Mesendoderm (in vitro differentiated cells): Measurements from ENCODE around the gene C1GALT1.
"Not testable (repeated sequence)": the region's sequence is repeated elsewhere in the genome, so short reads cannot be mapped to it uniquely, and the experiment has no call there.

Source experiments
- DNase-seq: peaks from one replicate; pipeline ENCODE4 v3.0.0; 2013
- H2AK5ac ChIP-seq: 2 replicates; pipeline ENCODE4 v1.6.1; 2013; ENCODE audit warnings: low read length, inconsistent platforms
- H2BK120ac ChIP-seq: 2 replicates; pipeline ENCODE4 v1.6.1; 2013; ENCODE audit warnings: low read depth, mild to moderate bottlenecking, low read length, moderate library complexity, mixed read lengths
- H2BK15ac ChIP-seq: replicated peaks from 2 replicates; pipeline ENCODE4 v1.6.1; 2013; ENCODE audit warnings: low read depth, mild to moderate bottlenecking, moderate library complexity
- H2BK5ac ChIP-seq: 2 replicates; pipeline ENCODE4 v1.6.1; 2013; ENCODE audit warnings: low read length, inconsistent platforms
- H3K18ac ChIP-seq: 2 replicates; pipeline ENCODE4 v1.6.1; 2013; ENCODE audit warnings: mild to moderate bottlenecking, low read length, mixed read lengths
- H3K23ac ChIP-seq: one replicate; pipeline ENCODE4 v1.6.1; 2013; ENCODE audit warnings: low read length
- H3K27ac ChIP-seq: 2 replicates; pipeline ENCODE4 v1.5.1; 2013; ENCODE audit warnings: low read depth, mild to moderate bottlenecking, inconsistent platforms, low read length, moderate library complexity
- H3K27me3 ChIP-seq: 2 replicates; pipeline ENCODE4 v1.6.1; 2013; ENCODE audit warnings: low read length, control low read depth, mild to moderate bottlenecking, inconsistent platforms; ENCODE audit not compliant: insufficient read depth, poor library complexity
- H3K36me3 ChIP-seq: 2 replicates; pipeline ENCODE4 v1.6.1; 2013; ENCODE audit warnings: low read length, inconsistent platforms; ENCODE audit not compliant: control insufficient read depth, insufficient read depth
- H3K4ac ChIP-seq: one replicate; pipeline ENCODE4 v1.6.1; 2013; ENCODE audit warnings: low read depth, mild to moderate bottlenecking, low read length, moderate library complexity
- H3K4me1 ChIP-seq: 2 replicates; pipeline ENCODE4 v1.6.1; 2013; ENCODE audit warnings: low read depth, low read length, inconsistent platforms; ENCODE audit not compliant: control insufficient read depth
- H3K4me2 ChIP-seq: 2 replicates; pipeline ENCODE4 v1.6.1; 2013; ENCODE audit warnings: low read length
- H3K4me3 ChIP-seq: 2 replicates; pipeline ENCODE4 v1.5.1; 2013; ENCODE audit warnings: mild to moderate bottlenecking, low read length
- H3K56ac ChIP-seq: one replicate; pipeline ENCODE4 v1.6.1; 2013; ENCODE audit warnings: low read length
- H3K79me1 ChIP-seq: 2 replicates; pipeline ENCODE4 v1.6.1; 2013; ENCODE audit warnings: low read length, inconsistent platforms
- H3K79me2 ChIP-seq: 2 replicates; pipeline ENCODE4 v1.6.1; 2013; ENCODE audit warnings: mild to moderate bottlenecking, low read length; ENCODE audit not compliant: control insufficient read depth, insufficient read depth
- H3K9ac ChIP-seq: 2 replicates; pipeline ENCODE4 v1.6.1; 2013; ENCODE audit warnings: low read length, inconsistent platforms
- H4K5ac ChIP-seq: one replicate; pipeline ENCODE4 v1.6.1; 2013; ENCODE audit warnings: low read length
- H4K8ac ChIP-seq: one replicate; pipeline ENCODE4 v1.6.1; 2013; ENCODE audit warnings: low read depth, mild to moderate bottlenecking, control low read depth, low read length, moderate library complexity
- WGBS: extraction: QIAGEN DNeasy Blood & Tissue Kit; methylation state at CpG from one replicate; pipeline ENCODE4 v1.1.7; 2013; ENCODE audit warnings: low lambda C conversion rate, missing lambda C conversion rate; ENCODE audit not compliant: insufficient coverage; ENCODE audit errors: extremely low coverage; 5-methylcytosine and 5-hydroxymethylcytosine counted together

The C1GALT1 gene

GRCh38 chr7:7199592-7199991 is 17.2 kb downstream of the C1GALT1 start:
- H3K27me3 ChIP-seq, H3K4me1 ChIP-seq, DNase-seq, H2BK5ac ChIP-seq, H4K5ac ChIP-seq, H2BK15ac ChIP-seq, H3K79me1 ChIP-seq, H3K4me3 ChIP-seq, H3K4me2 ChIP-seq, H2BK120ac ChIP-seq, H3K36me3 ChIP-seq, H3K56ac ChIP-seq, H4K8ac ChIP-seq, H2AK5ac ChIP-seq, H3K23ac ChIP-seq, H3K4ac ChIP-seq, H3K9ac ChIP-seq, H3K18ac ChIP-seq, H3K27ac ChIP-seq: not testable (repeated sequence)
- H3K79me2 ChIP-seq, result peaks cover 56% of the 10 kb centered on the region
- WGBS, result no CpG with 5 or more reads among the region's 3 CpGs

GRCh38 chr7:7200255-7200654 is 17.9 kb downstream of the C1GALT1 start:
- H3K4me1 ChIP-seq, H2BK5ac ChIP-seq, H3K4me2 ChIP-seq, H3K4ac ChIP-seq, H3K4me3 ChIP-seq, H3K18ac ChIP-seq, H2BK120ac ChIP-seq, H3K27me3 ChIP-seq, H2AK5ac ChIP-seq, DNase-seq, H3K27ac ChIP-seq, H3K23ac ChIP-seq, H3K79me1 ChIP-seq, H3K56ac ChIP-seq, H4K5ac ChIP-seq, H3K9ac ChIP-seq, H3K36me3 ChIP-seq, H2BK15ac ChIP-seq, H4K8ac ChIP-seq: not testable (repeated sequence)
- WGBS, result no CpG with 5 or more reads among the region's 3 CpGs
- H3K79me2 ChIP-seq, result peaks cover 56% of the 10 kb centered on the region

- Histone ChIP-seq H3K79me1 (no peaks in the 10 kb centered on the region), H3K27ac (peak overlapping the region; percentile 69), H2AK5ac (no peak overlapping the region), H4K8ac (peak overlapping the region; percentile 82), H3K4me2 (no peak overlapping the region), H3K9ac (peak overlapping the region; percentile 22), H3K18ac (peak overlapping the region; percentile 85), H3K56ac (peak overlapping the region; percentile 59), H3K36me3 (no peaks in the 10 kb centered on the region), H3K79me2 (peaks cover 53% of the 10 kb centered on the region), H4K5ac (no peak overlapping the region), H3K4ac (peak overlapping the region; percentile 88), H3K4me1 (peaks cover 6% of the 10 kb centered on the region), H3K27me3 (no peaks in the 10 kb centered on the region), H3K4me3 (no peak overlapping the region), H2BK15ac (no peak overlapping the region), H3K23ac (no peak overlapping the region), H2BK120ac (no peak overlapping the region), H2BK5ac (peak overlapping the region; percentile 7)
- peak; percentile 93 for DNase-seq
- WGBS, result no CpG with 5 or more reads among the region's 15 CpGs
Observed at GRCh38 chr7:7201578-7202374, 19.4 kb downstream of the C1GALT1 start.

GRCh38 chr7:7202375-7202720 is 20.0 kb downstream of the C1GALT1 start:
- no peak overlapping the region for H2BK5ac ChIP-seq
- no peak overlapping the region for H2AK5ac ChIP-seq
- H3K27ac ChIP-seq, result peak overlapping the region; percentile 69
- H3K4me3 ChIP-seq, result no peak overlapping the region
- no peaks in the 10 kb centered on the region for H3K36me3 ChIP-seq
- peaks cover 52% of the 10 kb centered on the region for H3K79me2 ChIP-seq
- peak overlapping the region; percentile 22 for H3K9ac ChIP-seq
- no peak overlapping the region for H4K5ac ChIP-seq
- no peak overlapping the region for H3K4me2 ChIP-seq
- peaks cover 6% of the 10 kb centered on the region for H3K4me1 ChIP-seq
- DNase-seq, result no peak
- WGBS, result no CpG with 5 or more reads among the region's 1 CpG
- H3K4ac ChIP-seq, result no peak overlapping the region
- H3K23ac ChIP-seq, result no peak overlapping the region
- H3K18ac ChIP-seq, result peak overlapping the region; percentile 85
- no peak overlapping the region for H2BK15ac ChIP-seq
- H3K79me1 ChIP-seq, result no peaks in the 10 kb centered on the region
- H2BK120ac ChIP-seq, result no peak overlapping the region
- peak overlapping the region; percentile 59 for H3K56ac ChIP-seq
- H3K27me3 ChIP-seq, result no peaks in the 10 kb centered on the region
- no peak overlapping the region for H4K8ac ChIP-seq

GRCh38 chr7:7203813-7204575 is 21.6 kb downstream of the C1GALT1 start:
- no peak overlapping the region for H3K4ac ChIP-seq
- no peaks in the 10 kb centered on the region for H3K79me1 ChIP-seq
- H4K8ac ChIP-seq, result no peak overlapping the region
- no peak overlapping the region for H3K27ac ChIP-seq
- no peak for DNase-seq
- no peak overlapping the region for H3K4me3 ChIP-seq
- no peak overlapping the region for H2BK5ac ChIP-seq
- no peak overlapping the region for H3K18ac ChIP-seq
- no peak overlapping the region for H2BK120ac ChIP-seq
- H3K27me3 ChIP-seq, result no peaks in the 10 kb centered on the region
- H3K4me2 ChIP-seq, result no peak overlapping the region
- H3K23ac ChIP-seq, result no peak overlapping the region
- no peaks in the 10 kb centered on the region for H3K36me3 ChIP-seq
- WGBS, result no CpG with 5 or more reads among the region's 1 CpG
- no peak overlapping the region for H3K56ac ChIP-seq
- peaks cover 8% of the 10 kb centered on the region for H3K4me1 ChIP-seq
- H2AK5ac ChIP-seq, result no peak overlapping the region
- peaks cover 57% of the 10 kb centered on the region for H3K79me2 ChIP-seq
- no peak overlapping the region for H2BK15ac ChIP-seq
- no peak overlapping the region for H4K5ac ChIP-seq
- no peak overlapping the region for H3K9ac ChIP-seq
